ENCODE measurements around the gene LRRC53.

DNA sequence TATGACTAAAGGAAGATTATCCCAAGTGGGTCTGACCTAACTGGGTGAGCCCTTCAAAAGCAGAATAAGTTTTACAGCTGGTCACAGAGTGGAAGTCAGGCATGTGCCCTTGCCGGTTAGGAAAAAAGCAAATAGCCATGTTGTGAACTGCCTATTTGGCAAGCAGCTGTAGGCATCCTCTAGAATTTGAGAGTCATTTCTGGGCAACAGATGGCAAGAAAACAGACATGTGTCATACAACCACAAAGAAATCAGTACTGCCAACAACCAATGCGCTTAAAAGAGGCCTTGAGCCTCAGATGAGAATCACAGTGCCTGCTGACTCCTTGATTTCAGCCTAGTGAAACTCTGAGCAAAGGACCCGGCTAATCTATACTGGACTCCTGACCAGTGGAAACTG is 26.8 kb downstream of the LRRC53 start:
- TF ChIP-seq, protein P1, sequence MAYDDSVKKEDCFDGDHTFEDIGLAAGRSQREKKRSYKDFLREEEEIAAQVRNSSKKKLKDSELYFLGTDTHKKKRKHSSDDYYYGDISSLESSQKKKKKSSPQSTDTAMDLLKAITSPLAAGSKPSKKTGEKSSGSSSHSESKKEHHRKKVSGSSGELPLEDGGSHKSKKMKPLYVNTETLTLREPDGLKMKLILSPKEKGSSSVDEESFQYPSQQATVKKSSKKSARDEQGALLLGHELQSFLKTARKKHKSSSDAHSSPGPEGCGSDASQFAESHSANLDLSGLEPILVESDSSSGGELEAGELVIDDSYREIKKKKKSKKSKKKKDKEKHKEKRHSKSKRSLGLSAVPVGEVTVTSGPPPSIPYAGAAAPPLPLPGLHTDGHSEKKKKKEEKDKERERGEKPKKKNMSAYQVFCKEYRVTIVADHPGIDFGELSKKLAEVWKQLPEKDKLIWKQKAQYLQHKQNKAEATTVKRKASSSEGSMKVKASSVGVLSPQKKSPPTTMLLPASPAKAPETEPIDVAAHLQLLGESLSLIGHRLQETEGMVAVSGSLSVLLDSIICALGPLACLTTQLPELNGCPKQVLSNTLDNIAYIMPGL (CRISPR knock-in tag; IDR thresholded peaks at IDR 0.05) = no peak
- TF ChIP-seq TEAD1 (CRISPR knock-in tag; IDR thresholded peaks at IDR 0.05) (no peak), ATF1 (CRISPR knock-in tag; IDR thresholded peaks at IDR 0.05) (no peak), ZNF138 (CRISPR knock-in tag; conservative IDR thresholded peaks at IDR 0.05) (no peak), NR1H2 (CRISPR knock-in tag; IDR thresholded peaks at IDR 0.05) (no peak), ELF4 (CRISPR knock-in tag; IDR thresholded peaks at IDR 0.05; ENCODE audit: low read depth) (no peak), FOXK1 (CRISPR knock-in tag; IDR thresholded peaks at IDR 0.05) (no peak)

Measured in WTC11 (cell line).